Measurements from ENCODE around the gene TUBB6. TPM values are rescaled to one million over a fixed set of nuclear protein-coding genes. Genes with fewer than 3 reads are reported as not detected.

The TUBB6 gene
- total and polyA plus RNA-seq, 2 of the 13 experiments (the other 11 are each of a cell fraction or from before 2014, with no cell fraction given): 9.9 to 28.6 TPM

DNA sequence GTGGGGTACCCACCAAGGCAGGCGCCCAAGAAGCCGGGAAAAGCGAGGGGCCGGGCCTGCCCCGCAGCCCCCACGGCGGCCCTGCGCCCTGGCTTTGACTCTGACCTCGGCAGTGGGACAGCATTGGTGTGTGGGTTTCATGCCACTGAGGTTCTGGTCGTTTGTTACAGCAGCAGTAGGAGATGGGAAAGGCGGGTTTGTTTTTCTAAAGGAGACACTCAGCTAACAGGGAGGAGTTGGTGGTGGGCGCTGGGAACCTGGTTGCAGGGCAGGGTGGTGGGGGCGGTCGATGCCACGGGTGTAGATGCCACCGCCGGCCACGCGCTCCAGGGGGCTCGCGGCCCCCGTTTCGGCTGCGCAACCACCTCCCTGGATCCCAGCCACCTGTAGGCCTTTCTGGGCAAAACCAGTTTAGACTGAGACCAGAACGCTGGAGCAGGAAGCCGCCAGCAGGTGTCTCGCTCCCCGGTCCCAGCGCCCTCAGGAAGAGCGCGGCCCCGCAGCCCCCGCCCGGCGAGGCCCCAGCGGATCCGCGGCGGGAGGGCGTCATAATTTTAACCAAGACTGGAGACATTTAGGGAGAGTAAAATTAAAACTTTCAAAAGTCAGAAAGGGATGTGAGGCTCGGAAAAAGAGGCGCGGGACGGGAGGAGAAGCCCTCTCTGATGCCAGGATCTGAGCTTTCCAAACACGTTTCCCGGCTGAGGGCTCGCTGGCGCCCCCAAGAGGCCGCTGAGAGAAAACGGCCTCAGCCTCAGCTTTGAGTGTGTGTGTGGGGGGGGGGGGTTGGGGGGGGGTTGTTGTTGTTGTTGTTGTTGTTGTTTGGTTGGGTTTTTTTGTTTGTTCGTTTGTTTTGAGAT is 36.4 kb upstream of the TUBB6 start (continued):
- TF ChIP-seq, protein P1, sequence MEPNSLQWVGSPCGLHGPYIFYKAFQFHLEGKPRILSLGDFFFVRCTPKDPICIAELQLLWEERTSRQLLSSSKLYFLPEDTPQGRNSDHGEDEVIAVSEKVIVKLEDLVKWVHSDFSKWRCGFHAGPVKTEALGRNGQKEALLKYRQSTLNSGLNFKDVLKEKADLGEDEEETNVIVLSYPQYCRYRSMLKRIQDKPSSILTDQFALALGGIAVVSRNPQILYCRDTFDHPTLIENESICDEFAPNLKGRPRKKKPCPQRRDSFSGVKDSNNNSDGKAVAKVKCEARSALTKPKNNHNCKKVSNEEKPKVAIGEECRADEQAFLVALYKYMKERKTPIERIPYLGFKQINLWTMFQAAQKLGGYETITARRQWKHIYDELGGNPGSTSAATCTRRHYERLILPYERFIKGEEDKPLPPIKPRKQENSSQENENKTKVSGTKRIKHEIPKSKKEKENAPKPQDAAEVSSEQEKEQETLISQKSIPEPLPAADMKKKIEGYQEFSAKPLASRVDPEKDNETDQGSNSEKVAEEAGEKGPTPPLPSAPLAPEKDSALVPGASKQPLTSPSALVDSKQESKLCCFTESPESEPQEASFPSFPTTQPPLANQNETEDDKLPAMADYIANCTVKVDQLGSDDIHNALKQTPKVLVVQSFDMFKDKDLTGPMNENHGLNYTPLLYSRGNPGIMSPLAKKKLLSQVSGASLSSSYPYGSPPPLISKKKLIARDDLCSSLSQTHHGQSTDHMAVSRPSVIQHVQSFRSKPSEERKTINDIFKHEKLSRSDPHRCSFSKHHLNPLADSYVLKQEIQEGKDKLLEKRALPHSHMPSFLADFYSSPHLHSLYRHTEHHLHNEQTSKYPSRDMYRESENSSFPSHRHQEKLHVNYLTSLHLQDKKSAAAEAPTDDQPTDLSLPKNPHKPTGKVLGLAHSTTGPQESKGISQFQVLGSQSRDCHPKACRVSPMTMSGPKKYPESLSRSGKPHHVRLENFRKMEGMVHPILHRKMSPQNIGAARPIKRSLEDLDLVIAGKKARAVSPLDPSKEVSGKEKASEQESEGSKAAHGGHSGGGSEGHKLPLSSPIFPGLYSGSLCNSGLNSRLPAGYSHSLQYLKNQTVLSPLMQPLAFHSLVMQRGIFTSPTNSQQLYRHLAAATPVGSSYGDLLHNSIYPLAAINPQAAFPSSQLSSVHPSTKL (CRISPR knock-in tag; IDR thresholded peaks at IDR 0.05): 0 out of 2 replicates have a peak, but pooled peaks have one; percentile 9
- TF ChIP-seq ZNF180 (CRISPR knock-in tag; IDR thresholded peaks at IDR 0.05; ENCODE audit: borderline replicate concordance, low read depth) (no peak), GTF2F1 (IDR thresholded peaks at IDR 0.05; ENCODE audit: low read length) (no peak), NFIB (CRISPR knock-in tag; IDR thresholded peaks at IDR 0.05; ENCODE audit: borderline replicate concordance) (no peak), ZNF747 (CRISPR knock-in tag; IDR thresholded peaks at IDR 0.05; ENCODE audit: borderline replicate concordance) (no peak), ZNF670 (CRISPR knock-in tag; IDR thresholded peaks at IDR 0.05; ENCODE audit: borderline replicate concordance) (no peak), ZNF3 (CRISPR knock-in tag; IDR thresholded peaks at IDR 0.05) (no peak), ISL2 (CRISPR knock-in tag; IDR thresholded peaks at IDR 0.05) (no peak), AGO2 (optimal IDR thresholded peaks at IDR 0.05; ENCODE audit: low read depth, low read length) (no peak), ZNF672 (CRISPR knock-in tag; IDR thresholded peaks at IDR 0.05) (no peak), ZNF367 (CRISPR knock-in tag; IDR thresholded peaks at IDR 0.05; ENCODE audit: borderline replicate concordance) (no peak), RFXAP (CRISPR knock-in tag; IDR thresholded peaks at IDR 0.05; ENCODE audit: borderline replicate concordance) (no peak), ZNF331 (CRISPR knock-in tag; IDR thresholded peaks at IDR 0.05) (peak; percentile 35; the same call in 1 of the 2 replicates)
- TF ChIP-seq, protein P2, sequence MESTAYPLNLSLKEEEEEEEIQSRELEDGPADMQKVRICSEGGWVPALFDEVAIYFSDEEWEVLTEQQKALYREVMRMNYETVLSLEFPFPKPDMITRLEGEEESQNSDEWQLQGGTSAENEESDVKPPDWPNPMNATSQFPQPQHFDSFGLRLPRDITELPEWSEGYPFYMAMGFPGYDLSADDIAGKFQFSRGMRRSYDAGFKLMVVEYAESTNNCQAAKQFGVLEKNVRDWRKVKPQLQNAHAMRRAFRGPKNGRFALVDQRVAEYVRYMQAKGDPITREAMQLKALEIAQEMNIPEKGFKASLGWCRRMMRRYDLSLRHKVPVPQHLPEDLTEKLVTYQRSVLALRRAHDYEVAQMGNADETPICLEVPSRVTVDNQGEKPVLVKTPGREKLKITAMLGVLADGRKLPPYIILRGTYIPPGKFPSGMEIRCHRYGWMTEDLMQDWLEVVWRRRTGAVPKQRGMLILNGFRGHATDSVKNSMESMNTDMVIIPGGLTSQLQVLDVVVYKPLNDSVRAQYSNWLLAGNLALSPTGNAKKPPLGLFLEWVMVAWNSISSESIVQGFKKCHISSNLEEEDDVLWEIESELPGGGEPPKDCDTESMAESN (CRISPR knock-in tag; conservative IDR thresholded peaks at IDR 0.05): peak; percentile 74; the same call in 1 of the 2 replicates
- TF ChIP-seq, protein P3, sequence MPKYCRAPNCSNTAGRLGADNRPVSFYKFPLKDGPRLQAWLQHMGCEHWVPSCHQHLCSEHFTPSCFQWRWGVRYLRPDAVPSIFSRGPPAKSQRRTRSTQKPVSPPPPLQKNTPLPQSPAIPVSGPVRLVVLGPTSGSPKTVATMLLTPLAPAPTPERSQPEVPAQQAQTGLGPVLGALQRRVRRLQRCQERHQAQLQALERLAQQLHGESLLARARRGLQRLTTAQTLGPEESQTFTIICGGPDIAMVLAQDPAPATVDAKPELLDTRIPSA (CRISPR knock-in tag; IDR thresholded peaks at IDR 0.05; ENCODE audit: borderline replicate concordance): no peak
- TF ChIP-seq, protein P4, sequence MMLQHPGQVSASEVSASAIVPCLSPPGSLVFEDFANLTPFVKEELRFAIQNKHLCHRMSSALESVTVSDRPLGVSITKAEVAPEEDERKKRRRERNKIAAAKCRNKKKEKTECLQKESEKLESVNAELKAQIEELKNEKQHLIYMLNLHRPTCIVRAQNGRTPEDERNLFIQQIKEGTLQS (CRISPR knock-in tag; IDR thresholded peaks at IDR 0.05): no peak
- TF ChIP-seq, protein P5, sequence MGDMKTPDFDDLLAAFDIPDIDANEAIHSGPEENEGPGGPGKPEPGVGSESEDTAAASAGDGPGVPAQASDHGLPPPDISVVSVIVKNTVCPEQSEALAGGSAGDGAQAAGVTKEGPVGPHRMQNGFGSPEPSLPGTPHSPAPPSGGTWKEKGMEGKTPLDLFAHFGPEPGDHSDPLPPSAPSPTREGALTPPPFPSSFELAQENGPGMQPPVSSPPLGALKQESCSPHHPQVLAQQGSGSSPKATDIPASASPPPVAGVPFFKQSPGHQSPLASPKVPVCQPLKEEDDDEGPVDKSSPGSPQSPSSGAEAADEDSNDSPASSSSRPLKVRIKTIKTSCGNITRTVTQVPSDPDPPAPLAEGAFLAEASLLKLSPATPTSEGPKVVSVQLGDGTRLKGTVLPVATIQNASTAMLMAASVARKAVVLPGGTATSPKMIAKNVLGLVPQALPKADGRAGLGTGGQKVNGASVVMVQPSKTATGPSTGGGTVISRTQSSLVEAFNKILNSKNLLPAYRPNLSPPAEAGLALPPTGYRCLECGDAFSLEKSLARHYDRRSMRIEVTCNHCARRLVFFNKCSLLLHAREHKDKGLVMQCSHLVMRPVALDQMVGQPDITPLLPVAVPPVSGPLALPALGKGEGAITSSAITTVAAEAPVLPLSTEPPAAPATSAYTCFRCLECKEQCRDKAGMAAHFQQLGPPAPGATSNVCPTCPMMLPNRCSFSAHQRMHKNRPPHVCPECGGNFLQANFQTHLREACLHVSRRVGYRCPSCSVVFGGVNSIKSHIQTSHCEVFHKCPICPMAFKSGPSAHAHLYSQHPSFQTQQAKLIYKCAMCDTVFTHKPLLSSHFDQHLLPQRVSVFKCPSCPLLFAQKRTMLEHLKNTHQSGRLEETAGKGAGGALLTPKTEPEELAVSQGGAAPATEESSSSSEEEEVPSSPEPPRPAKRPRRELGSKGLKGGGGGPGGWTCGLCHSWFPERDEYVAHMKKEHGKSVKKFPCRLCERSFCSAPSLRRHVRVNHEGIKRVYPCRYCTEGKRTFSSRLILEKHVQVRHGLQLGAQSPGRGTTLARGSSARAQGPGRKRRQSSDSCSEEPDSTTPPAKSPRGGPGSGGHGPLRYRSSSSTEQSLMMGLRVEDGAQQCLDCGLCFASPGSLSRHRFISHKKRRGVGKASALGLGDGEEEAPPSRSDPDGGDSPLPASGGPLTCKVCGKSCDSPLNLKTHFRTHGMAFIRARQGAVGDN (CRISPR knock-in tag; IDR thresholded peaks at IDR 0.05): peak; percentile 81
- TF ChIP-seq, protein P6, sequence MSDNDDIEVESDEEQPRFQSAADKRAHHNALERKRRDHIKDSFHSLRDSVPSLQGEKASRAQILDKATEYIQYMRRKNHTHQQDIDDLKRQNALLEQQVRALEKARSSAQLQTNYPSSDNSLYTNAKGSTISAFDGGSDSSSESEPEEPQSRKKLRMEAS (IDR thresholded peaks at IDR 0.05): peak; percentile 68

Data from HepG2 (cell line).